Activated CD8-positive, alpha-beta memory T cell treated with anti-CD3 and anti-CD28 coated beads for 1 hour (primary cell): ENCODE results near the gene GPATCH4.
"Not testable (repeated sequence)": the region's sequence is repeated elsewhere in the genome, so short reads cannot be mapped to it uniquely, and the experiment has no call there.

ENCODE experiments used
- DNase-seq, 2 donors: peaks; one replicate each; pipeline ENCODE4 v3.0.0-alpha.2; 2020; ENCODE audit warnings: low read depth in 1 of 2; ENCODE audit errors: extremely low read depth in 1 of 2

GPATCH4 gene

DNA sequence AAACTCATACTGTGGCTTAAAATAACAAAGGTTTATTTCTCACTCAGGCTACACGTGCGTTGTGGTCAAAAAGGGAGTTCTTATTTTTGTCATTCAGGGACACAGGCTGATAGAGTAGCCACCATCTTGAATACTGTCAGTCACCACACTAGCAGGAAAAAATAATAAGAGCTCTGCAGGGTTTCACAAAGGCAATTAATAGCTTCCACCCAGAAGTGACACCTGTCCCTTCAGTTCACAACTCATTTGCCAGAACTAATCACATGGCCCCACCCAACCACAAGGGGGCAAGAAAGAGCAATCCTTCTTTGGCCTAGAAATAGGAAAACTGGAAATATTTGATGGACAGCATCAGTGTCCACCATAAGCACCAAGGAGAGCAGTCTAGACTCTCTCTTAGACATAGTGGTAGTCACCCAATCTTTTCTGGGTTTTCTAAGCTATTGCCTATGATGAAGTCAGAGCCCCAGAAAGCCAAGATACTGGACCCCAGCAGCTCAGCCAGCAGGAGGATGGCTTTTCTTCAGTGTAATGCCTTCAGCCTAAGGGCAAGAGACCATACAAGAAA is 26.1 kb upstream of the GPATCH4 start:
- no peak for DNase-seq

DNA sequence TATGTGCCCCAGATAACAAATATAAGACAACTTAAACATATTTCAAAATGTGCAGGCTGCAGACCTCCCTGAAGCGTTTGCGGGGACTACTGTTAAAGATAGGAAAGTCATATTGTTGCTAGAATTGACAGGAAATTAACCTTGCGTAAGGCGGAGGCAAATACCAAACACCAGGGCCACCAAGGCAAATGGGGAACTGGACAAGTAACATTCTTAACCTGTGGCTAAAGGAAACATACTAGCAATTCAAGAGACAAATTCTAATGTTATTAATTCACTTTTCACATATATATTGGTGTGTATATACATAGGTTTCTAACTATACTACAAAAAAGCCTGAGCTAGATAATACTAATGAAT is 24.8 kb upstream of the GPATCH4 start:
- no peak for DNase-seq

DNA sequence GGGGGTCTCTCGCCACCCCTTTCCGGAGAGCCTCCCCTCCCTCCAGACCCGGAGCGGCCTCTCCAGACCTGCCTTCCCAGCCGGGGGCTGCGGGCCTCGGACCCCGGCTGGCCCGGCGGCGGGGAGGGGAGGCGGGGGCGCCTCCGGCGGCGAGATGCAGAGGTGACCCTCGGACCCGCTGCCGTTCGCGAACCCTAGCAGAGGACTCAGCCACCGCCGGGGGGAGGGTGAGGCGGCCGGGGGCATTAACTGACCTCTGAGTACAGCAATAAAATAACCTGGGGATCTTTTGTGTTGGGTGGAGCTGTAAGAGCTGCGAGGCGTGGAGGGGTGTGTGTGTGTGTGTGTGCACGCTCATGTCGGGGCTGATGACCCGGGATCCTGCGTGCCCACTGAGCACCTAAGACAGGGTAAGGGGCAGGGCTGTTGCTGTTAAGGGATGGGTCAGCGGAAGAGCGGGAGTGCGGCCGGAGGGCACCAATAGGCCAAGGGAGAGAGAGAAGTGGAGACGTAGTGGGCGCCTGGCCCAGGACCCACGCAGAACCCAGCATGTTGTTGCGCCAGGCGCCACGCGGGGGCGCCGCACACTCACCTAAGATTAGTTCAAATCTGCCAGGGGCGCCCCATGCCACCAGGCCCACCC is 24.3 kb upstream of the GPATCH4 start:
- peak; percentile 40 to 64 for DNase-seq

GRCh38 chr1:156624814-156625435 is 23.6 kb upstream of the GPATCH4 start:
- no peak for DNase-seq

DNA sequence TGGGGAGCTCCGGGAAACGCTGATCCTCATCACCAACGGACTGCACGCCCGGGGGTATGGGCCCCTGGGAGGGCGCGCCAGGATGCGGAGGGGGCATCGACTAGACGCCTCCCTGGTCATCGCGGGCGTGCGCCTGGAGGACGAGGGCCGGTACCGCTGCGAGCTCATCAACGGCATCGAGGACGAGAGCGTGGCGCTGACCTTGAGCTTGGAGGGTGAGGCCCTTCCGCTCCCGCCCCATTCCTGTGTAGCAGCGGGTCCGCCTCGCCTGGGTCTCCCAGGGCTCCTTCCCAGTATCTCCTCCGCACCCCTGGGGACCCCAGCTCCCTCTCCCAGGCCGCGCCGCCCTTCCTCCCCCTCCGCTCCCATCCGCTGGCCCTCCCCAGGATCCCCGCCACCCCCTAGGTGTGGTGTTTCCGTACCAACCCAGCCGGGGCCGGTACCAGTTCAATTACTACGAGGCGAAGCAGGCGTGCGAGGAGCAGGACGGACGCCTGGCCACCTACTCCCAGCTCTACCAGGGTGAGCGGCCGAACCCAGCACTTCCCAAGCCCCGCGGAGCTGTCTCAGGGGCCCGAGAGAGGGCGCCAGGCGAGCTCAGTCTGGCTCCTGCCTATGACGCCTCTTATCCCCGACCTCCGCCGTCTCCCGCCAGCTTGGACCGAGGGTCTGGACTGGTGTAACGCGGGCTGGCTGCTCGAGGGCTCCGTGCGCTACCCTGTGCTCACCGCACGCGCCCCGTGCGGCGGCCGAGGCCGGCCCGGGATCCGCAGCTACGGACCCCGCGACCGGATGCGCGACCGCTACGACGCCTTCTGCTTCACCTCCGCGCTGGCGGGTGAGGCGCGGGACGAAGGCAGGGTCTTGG is 22.9 kb upstream of the GPATCH4 start:
- no peak for DNase-seq

- no peak for DNase-seq
Observed at GRCh38 chr1:156622581-156623297, 21.5 kb upstream of the GPATCH4 start.

- DNase-seq: no peak
Observed at GRCh38 chr1:156619582-156619955, 18.3 kb upstream of the GPATCH4 start.

GRCh38 chr1:156618853-156619581 is 17.7 kb upstream of the GPATCH4 start, which contains the start of gene HAPLN2:
TSS of gene HAPLN2 (plus strand) at chr1:156619415. CDS start at chr1:156623491, 4,076 bp downstream.
- DNase-seq: no peak

DNA sequence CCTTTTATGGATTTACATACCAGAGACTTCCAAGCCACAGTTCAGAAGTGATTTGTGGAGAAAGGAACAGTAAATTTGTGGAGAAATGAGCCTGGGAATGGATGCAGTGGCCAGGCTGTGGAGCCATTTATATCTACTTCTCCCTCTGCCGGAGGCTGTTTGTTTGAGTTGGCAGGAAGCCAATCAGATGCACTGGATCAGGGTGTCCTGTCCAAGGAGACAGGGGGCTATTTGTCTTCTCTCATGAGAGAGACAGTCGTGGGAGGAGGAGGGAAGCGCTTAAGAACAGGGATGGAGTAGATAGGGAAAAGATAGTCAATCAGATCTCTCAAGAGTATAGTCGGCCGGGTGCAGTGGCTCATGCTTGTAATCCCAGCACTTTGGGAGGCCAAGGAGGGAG is 15.2 kb upstream of the GPATCH4 start:
- DNase-seq: no peak

DNA sequence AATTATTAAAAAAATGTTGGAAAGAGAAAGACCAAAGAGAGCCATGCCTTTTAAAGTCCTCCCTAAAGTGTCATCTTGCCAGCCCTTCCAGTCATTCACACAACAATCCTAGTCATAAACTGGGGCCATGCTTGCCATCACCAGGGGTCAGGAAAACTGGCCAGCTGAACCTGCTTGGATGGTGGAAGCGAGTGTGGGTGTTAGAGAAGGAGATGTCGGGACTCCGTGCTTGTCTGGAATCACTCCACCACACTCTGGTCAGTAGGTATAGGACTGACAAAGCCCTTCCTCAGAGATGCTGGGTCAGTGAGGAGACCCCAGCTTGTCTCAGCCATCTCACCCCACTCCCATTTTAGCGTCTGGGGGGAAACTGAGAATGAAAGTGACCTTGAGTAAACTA is 14.7 kb upstream of the GPATCH4 start:
- no peak for DNase-seq

GRCh38 chr1:156612666-156613065 is 11.4 kb upstream of the GPATCH4 start:
- no peak for DNase-seq

DNA sequence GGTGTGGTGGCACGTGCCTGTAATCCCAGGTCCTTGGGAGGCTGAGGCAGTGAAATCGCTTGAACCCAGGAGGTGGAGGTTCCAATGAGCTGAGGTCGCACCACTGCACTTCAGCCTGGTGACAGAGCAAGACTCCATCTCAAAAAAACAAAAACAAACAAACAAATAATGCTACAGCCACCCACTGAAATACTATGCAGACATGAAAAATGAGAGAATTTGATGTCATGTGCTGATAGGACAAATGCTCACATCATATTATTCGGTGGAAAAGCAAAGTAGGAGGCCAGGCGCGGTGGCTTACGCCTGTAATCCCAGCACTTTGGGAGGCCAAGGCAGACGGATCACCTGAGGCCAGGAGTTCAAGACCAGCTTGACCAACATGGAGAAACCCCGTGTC is 8.8 kb upstream of the GPATCH4 start:
- not testable (repeated sequence) for DNase-seq

GRCh38 chr1:156608981-156609380 is 7.7 kb upstream of the GPATCH4 start:
- peak in 1 of 2 donors; percentile 37 for DNase-seq

DNA sequence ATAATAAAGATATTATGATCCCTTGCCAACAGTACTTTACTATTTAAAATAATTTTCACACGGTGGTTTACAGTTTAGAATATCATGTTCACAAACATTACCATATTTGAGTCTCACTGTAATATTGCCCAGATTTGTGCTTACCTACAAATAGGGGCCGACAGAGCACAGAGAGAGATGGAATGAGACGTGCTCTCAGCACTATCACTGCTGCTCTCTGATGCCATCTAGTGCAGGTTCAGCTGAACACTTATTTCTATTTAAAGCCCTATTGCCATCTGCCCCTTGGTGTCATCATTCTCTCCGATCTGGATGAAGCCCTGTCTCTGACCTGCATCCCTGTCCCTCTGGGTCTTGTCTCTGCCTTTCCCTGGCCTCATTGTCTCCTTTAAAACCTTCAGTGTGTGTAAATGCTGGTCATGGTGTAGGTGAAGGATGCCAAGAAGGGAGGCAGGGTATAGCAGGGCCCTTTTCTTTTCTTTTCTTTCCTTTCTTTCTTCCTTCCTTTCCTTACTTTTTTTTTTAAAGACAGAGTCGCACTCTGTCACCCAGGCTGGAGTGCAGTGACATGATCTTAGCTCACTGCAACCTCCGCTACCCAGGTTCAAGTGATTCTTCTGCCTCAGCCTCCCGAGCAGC is 6.9 kb upstream of the GPATCH4 start:
- no peak for DNase-seq

DNA sequence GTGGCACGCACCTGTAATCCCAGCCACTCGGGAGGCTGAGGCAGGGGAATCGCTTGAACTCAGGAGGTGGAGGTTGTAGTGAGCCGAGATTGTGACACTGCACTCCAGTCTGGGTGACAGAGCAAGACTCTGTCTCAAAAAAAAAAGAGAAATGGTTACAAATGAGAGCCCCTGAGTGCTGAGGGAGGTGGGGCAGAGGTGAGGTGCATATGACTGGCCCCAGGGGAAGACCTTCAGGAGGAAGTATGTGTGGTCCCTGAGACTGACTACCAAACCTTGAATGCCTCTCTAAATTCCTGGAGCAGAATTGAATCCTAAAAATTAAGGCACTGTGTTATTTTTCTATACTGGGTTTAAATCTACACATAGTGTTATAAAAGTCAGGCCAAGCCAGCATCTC is 6.1 kb upstream of the GPATCH4 start:
- DNase-seq: not testable (repeated sequence)

GRCh38 chr1:156602557-156602993 is 1.3 kb upstream of the GPATCH4 start:
- no peak for DNase-seq

DNA sequence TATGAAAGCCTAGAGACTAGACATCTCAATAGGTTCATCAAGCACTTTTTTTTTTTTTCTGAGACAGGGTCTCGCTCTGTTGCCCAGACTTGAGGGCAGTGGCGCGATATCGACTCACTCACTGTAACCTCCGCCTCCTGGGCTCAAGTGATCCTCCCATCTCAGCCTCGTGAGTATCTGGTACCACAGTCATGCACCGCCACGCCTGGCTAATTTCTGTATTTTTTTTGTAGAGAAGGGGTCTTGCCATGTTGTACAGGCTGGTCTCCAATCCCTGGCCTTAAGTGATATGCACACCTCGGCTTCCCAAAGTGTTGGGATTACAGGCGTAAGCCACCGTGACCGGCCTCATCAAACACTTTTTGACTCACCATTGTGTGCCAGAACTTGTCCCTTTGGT is 613 bp upstream of the GPATCH4 start:
- no peak for DNase-seq

DNA sequence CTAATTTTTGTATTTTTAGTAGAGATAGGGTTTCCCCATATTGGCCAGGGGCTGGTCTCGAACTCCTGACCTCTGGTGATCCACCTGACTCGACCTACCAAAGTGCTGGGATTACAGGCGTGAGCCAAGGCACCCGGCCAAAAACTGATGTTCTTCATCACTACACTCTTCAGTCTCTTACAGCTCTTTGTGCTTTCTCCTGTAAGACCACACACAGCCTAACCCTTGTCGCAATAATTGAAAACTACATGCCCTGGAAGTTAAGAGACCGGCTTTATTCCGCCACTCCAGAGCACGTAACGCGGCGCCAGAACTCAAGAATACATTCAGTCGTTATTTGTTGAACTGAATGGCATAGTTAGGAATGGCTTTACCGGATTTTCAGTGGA is 552 bp downstream of the GPATCH4 start:
- DNase-seq: no peak

DNA sequence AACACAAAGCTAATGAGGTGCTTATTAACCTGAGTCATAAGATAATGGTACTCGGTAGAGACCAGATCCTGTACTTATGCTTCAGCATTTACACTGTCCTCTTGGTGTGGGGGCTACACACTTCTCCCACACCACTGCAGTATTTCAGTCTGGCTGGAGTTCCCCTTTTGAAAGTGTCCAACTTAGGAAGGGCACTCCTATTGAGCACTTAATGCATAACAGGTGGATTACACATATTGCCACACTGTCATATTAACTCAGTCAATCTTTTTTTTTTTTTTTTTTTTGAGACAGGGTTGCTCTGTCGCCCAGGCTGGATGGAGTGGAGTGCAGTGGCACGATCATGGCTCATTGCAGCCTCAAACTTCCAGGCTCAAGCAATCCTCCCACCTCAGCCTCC is 1.5 kb downstream of the GPATCH4 start:
- no peak for DNase-seq
